ENCODE measurements around the gene IL6ST. TPM values are rescaled to one million over a fixed set of nuclear protein-coding genes. Genes with fewer than 3 reads are reported as not detected.

Gene IL6ST
- 38.8 TPM for total RNA-seq

GRCh38 chr5:55994495-55994997 lies at the start of gene IL6ST:
IL6ST (minus strand) TSS chr5:55994963; CDS start chr5:55976278, 18,685 bp downstream.

Small RNAs within 50 kb of the gene (small RNA-seq; reads per million reads assigned to genes)
- not detected for gene AC016596.1 (ENCODE audit: low replicate concordance)
- gene RF01210 (ENCODE audit: low replicate concordance), result not detected

Other genes starting within 250 kb of the IL6ST start
- not detected for gene IL31RA, start 143.6 kb downstream of the IL6ST start, total RNA-seq
- 0.63 TPM for gene ANKRD55, start 238.4 kb upstream of the IL6ST start, total RNA-seq